ENCODE results near the gene ZNF407.

The ZNF407 gene

DNA sequence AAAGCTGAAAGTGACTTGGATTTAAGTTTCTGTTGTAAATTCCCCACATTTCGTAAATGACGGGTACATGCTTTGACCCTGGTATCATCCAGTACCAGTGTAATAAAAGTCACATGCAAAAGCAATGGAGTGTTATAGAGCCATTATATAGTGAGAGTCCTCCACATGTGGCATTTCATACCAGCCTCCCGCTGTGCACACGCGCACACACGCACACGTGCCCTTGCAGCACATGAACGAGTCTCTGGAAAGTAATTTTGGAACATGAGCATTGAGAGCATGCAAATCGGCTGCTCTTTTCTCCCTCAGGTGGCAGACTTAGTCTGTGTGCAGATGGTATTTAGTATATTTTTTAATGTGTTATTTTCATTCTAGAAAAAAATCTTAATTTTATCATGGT lies 198.1 kb downstream of the ZNF407 start:
- no peak for DNase-seq

DNA sequence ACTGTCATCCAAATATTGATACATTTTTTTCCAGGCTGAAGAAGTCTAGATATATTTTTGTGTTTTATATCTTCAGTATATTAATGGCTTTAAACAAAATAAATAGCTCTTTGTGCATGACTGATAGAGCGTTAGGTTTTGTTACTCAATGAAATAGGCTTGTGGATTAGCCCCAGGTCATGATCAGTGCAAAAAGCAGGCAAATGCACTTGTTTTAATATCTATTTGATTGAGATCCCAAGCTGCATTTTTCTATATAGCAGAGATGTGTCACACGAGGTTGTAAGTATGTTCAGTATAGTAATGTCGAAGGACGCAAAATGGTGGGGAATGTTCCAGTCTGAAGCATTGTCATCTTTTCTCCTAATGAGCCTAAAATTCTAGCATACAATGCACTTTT lies 198.5 kb downstream of the ZNF407 start:
- DNase-seq = no peak

DNA sequence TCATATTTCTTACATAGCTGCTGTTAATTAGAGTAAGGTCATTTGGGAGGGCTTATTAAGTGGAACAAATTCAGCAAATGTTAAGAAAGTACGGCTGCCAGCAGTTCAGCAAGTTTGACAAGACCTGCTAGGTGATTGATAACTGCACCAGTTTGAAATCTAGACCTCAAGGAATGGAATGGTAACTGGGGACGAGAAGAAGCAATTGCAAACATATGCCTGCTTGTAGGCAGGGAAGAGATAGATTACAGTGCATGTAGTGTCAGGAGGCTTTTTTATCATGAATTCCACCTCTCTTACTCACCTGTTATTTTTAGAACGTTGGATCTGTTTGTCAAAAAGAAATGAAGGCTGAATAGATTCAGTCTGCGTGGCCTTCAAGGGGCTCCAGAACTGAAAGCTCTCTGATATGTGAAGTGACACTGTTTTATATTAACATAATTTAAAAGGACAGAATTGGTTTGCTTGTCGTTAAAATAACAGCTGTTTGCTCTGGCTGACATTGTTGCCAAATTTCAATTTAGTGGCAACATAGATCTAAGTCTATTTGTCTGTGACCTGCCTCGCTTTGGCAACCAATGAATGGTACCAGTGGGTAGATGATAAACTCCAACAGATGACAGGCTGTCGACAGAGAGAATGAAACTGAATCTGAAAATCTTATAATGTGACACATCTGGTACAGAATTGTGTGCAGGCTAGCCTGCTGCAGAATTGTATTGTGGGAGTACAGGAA lies 199.3 kb downstream of the ZNF407 start:
- DNase-seq = no peak

DNA sequence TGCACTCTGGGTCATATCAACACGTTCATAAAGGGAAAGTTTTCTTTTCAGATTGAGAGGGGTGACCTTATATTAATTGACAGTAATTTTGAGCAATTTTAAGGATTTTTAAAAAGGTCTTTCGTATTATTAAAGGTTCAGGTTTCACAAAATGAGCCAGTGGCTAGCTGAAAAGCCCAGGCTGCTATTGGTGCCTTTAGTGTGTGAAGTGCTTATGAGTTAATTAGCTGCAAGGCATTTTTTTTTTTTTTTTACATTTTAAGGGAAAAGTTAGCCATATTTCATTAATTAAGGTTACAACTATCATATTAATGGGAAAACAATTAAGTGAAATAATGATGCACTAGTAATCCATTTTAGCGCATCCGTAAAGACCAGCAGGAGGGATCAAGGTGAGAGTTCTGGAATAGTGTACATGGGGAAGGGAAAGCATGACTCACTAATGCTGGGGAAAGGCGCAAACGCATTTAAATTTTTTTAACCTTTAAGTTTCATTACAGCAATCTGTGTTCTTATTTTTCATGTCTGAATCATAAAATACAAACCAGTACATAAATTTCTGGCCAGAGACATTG lies 200.0 kb downstream of the ZNF407 start:
- no peak for DNase-seq

DNA sequence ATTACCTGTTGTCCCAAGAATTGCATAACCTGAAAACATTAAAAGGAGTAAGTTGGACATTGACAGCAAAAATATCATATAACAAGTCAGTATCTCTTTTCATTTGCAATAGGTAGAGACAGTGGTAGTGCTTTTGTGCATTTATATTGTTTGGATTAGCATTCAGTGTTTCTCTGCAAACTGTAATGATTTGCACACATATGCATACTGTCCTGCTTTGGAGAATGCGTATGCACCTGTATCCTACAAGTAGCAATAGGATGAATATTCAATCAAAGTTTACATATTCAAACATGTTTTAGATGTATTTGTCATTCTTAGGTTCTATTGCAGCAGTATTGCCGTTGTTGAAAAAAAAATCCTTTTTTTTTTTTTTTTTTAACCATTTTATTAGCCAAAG lies 201.9 kb downstream of the ZNF407 start:
- no peak for DNase-seq

DNA sequence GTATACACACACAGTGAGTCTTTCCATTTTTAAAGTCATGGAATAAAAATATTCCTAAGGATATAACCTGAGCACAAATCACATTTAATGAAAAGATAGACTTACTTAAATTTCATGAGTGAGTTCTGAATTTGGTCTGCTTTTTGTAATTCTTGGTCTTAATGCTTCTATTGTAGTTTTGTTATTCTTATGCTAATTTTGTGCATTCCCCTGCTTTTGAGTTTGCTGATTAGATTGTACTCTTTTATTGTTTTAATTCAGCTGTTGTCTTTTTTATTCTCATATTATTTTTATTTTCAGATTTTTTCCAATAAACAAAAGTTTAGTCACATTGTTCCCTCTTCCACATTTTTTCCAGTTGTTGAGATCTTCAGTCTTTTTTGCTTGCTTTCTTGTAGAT lies 202.4 kb downstream of the ZNF407 start:
- DNase-seq = no peak

DNA sequence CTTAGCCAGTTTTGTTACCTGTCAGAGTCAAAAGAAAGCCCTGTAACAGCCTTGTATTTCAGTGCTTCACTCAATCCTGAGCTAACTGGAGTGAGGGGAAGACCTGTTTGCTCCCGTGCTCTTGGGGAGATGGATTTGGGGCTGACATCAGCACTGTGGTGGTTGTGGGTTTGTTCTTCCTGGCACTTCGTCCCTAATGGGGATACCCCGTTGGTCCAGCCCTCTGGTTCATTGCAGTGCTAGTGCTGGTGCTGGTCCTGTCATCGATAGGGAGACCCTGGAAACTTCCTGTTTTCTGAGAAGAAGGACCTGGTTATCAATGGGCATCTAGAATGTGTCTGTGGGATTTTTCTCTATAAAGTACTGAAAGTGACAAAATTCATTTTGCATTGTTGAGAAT lies 205.4 kb downstream of the ZNF407 start:
- no peak for DNase-seq

DNA sequence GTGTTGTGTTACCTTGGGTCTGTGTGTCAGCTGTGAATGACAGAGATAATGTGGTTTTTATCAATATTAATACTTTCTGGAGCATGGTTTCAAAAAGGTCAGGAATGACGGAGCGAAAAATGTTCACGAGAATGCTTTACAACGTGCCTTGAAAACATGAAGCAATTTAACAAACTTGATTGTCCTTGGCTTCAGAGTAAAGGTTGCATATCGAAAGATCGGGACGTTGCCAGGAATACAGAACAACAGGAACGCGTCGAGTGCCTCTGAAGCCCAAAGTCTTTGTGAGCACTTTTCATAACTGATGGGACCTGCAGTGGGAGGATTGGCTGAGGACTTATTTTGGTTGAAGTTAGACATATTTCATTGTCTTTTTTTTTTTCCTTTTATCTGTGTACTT lies 206.1 kb downstream of the ZNF407 start:
- DNase-seq = no peak

DNA sequence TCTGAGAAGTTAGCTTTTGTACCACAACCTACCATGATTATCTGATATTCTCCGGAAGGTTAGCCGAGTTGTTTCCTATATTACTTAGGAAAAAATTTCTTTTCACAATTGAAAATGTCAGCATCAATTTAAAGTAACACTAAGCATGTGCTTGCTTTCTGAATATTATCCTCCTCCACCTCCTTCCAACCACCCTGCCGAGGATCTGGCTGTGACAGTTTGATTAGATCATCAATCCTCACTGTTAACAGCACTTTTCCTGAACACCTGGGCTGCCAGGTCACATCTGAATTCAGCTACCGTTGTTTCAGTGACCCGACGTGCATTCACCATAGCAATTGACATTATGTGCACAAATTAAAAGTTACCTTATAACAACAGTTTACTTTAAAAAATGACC lies 207.0 kb downstream of the ZNF407 start:
- no peak for DNase-seq

DNA sequence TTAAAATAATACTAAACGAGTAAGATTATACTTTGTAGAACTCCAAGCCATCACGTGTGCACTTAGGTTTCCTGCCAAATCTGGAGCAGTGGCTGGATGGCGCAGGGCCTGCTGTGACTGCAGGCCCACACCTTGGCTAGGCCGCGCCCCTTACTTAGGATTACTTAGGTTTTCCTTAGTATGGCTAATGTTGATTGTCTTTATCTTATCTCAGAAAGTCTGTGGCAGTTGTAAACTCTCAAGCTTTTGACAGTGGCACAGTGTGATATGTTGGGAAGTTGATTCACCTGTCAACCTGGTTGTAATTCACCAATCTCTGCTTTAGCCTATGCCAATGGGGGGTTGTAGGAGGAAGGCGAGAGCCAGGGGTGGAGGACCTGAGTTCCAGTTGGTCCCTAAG lies 208.4 kb downstream of the ZNF407 start:
- DNase-seq = no peak

DNA sequence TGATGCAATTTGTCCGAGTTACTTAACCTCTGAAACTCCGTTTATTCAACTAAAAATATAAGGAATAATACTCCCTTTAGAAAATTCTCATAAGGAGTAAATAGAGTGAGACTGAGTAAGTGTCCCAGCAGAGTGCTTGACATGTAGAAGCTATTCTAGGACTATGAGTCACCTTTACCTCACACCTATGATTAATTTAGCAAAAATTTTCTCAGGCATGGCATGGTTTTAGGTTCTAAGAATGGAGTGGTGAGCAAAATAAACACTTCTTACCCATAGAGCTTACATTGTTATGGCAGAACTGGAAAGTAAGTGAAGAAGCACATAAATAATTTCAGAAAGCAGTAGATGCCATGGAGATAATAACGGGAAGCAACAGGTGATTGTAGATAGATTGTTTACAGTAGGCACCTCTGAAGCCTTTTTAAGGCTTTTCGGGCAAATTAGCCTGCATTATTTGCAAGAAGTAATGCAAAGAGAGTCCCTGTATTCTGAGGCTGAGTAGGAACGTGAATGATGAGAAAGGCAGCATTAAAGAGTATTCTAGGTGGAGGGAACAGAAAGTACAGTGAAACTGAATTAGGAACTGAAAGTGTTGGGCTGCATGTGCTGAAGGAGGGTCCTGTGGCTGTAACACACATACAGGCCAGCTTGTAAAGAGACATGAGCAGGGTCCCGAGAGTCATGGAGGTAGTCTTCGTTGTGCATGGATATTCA lies 209.2 kb downstream of the ZNF407 start:
- no peak for DNase-seq

DNA sequence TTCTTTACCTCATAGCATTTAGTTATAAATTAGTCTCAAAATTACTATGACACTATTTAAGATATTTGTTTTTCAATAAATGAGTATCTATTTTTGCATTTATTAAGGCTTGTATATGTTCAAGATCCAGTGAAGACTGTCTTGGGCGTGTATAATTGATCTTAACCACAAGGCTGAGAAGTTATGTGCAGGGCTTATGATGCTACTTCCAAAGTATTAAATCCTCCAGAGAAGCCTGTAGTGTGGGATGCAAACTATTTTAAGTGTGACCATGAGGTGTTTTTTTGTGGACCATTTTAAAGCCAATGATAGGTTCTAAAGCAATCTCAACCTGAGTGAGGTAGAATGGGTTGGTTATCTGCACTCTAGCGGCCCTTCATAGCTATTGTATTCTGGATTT lies 219.9 kb downstream of the ZNF407 start:
- DNase-seq = no peak

DNA sequence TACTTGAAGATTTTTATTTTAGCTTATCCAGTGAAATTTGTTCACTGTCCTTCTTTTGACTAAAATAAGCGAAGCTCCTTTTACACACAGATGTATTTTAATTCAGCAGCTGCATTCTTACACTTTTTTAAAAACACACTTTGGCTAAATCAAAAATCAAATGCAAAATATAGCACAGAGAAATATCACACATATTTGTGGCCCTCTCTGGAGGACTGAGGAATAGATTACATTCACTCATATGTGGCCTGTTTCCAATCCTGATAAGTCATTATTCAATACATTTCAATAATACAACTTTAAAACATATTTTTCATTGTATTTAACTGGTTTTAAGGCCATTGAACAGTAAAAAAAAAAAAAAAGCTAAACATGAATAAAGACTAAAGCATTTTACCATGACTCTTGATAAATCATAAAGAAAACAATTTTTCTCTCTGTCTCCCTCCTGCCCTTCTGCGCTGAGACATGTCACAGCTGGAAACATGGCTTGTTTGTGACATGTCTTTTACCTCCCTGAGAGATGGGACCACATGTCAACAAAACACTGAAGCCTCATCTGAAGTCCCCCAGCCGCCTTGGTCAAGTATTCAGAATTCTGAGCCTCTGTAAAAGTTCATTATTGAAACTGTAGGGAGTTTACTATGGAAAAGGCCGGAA lies 221.0 kb downstream of the ZNF407 start:
- no peak for DNase-seq

DNA sequence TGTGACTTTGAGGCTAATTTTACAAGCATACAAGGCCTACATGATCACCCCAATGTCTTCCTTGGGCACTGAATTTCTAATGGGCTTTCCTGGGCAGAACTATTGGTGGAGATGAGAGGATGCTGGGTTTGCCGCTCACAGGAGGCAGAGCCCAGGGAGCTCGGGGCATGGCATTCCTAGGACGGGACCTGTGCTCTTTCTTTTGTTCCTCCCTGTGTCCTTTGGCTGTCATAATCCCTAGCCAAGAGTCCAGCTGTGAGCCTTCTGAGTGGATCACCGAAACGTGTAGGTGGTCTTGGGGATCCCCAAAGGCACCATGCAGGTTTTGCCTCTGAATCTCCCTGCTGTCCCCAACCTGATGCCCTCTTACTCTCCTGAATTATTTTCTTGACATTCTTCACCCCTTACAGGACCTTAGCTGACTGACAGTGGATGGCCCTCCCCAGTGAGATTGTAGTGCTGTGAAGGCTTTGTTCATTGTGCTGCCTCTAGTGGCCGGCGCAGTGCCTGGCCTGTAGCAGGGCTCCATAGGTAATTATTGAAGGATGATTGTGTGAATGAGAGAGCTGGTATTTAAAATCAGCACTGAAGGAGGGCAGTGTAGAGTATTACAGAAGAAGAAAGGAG lies 221.9 kb downstream of the ZNF407 start:
- DNase-seq = no peak

DNA sequence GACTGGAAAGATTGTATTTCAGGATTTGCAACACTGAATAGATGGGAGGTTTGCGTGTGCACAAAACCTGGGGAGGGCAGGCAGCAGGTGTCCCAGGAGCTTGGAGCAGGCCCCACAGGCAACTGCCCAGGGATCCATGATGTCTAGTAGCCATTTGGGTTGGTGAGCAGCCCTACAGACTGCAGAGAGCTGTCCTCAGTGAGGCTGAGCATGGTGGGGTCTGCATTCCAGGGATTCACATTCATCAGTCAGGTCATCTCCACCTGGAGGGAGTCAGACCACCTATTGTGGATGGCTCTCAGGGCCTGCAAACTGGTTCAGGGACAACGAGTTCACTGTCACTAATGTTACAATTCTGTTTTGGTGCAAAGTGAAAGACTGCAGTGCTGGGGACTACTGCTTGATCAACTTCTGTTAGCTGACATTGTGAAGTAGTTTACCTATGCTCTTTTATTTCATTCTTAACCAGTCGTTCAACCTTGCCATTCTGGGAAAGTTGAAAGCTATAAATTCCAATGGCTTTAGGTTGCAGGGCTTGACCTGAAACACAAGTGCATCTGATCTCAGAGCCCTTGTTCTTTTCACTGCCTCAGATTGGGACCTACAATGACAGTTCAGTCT lies 222.6 kb downstream of the ZNF407 start:
- no peak for DNase-seq

DNA sequence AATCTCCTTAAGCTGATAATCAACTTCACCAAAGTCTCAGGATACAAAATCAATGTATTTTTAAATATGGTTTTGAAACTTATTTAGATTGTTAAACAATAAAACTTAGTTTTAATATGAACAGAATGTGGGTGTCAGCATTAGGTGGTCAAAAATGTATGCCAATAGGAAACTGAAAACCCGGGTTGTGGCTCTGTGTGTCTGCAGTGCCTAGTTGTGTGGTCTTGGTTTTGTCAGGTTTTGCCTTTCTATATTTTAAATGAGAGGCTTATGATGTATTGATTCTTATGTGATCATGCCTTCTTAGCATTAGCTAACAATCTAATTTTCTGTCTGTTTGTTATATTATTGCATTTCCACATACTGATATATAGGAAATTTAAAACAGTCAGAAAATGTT lies 227.8 kb downstream of the ZNF407 start:
- no peak for DNase-seq

DNA sequence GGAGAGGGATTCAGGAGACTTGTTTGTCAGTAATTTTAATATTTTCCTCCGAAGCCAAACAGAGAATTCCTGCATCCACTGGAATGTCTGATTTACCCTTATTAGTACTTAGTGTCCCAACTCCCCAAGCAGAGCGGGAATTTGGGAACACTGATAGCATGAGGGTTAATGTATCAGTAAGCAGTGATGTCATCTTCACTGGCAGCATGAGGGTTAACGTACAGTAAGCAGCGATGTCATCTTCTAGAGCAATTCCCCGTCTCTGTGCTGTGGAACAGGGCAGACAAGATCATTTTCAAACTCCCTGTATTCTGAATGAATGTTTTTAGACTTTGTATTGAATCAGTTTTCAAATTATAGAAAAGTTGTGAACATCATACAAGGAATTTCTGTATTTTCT lies 228.9 kb downstream of the ZNF407 start:
- DNase-seq = no peak

DNA sequence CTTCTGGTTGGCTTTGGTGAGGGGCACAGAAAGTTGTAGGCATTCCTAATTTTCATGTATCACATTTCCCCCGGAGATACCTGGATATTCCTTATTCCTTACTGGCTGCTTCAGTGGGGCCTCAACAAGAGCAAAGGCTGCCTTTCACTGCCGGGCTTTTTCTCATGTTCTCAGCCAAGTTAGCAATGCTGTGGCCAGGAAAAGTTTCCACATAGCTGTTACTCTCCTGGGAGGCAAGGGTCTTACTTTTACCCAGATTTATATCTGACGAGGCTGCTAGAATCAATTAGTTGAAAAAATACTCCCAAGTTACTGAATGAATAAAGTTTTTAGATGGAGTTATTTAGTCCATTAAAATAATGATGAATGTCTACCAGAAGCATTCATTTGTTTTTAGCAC lies 230.5 kb downstream of the ZNF407 start:
- no peak for DNase-seq

DNA sequence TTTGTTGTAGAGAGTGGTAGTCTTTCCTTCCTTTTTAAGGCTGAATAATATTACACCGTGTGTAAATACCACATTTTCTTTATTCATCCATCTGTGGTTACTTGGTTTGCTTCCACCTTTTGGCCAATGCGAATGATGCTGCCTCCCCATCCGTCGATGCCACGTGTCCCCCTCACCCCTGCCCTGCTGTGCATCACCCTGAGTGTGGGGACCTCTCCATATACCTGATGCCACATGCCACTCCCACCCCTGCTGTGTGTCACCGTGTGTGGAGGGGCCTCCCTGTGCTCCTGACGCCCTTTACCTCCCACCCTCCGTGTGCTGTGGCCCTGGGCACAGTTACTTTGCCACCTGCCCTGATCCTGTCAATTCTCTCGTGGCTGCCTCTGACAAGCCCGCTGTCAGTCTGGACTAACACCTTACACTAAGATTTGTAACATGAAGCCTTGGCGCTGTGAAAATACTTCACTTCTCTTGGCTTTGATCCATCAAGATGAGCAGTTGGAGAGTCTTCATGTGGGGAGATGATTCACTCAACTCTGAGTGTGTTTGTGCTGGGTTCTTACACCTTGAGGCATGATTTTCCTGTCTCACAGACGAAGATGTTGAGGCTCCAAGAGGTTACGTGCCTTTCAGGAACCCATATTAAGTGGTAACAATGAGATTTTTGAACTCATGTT lies 234.0 kb downstream of the ZNF407 start:
- no peak for DNase-seq

DNA sequence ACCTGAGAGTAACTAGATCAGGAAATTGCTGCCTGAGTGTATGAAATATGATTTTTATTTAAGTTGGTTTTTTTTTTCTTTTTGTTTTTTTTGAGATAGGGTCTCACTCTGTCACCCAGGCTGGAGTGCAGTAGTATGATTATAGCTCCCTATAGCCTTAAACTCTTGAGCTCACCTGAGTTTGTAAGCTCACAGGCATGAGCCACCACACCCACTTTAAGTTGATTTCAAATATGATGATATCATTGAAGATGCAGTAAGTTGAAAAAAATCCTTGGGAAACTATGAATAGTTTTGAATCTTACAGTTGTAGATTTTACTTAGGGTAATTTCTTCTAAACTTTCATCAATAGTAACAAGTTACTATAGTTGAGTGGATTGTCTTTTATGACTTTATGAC lies 234.7 kb downstream of the ZNF407 start:
- no peak for DNase-seq

DNA sequence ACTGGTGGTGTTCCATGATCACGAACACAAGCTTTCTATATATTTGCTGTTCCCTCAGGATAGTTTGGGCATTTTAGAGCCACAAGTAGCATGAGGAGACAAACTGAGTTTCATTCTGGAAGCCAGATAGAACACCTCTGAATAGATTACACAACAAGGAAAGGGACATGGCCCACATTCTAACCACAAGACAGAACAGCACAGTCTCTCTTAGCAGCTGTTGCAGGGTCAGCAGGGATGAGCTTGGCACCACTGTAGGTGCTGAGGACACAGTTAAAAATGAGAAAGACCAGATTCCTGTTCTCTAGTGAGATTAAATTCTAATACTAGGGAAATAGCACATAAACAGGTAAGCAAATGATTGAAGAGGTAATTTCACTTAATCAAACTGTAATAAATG lies 235.3 kb downstream of the ZNF407 start:
- no peak for DNase-seq
